Erythroblast (primary cell): ENCODE data around the gene FUT7.

Experiments used
- GATA1 ChIP-seq: IDR thresholded peaks from 2 replicates; pipeline ENCODE4 v1.6.1; 2011; ENCODE audit warnings: low read depth, mild to moderate bottlenecking, control low read depth, low read length, moderate library complexity
- POLR2A ChIP-seq: IDR thresholded peaks from 2 replicates; pipeline ENCODE4 v1.6.1; 2011; ENCODE audit warnings: mild to moderate bottlenecking, low read length

GRCh38 chr9:137030006-137030405 is 1.9 kb downstream of the FUT7 start:
- TF ChIP-seq POLR2A (no peak), GATA1 (no peak)
